HepG2 (cell line): ENCODE measurements around the gene MLLT11.

Source experiments
- CEBPG ChIP-seq: IDR thresholded peaks from 2 replicates; pipeline ENCODE4 v1.6.1; 2016
- HIVEP1 ChIP-seq: sonication (generic); formaldehyde crosslinking; IDR thresholded peaks from 2 replicates; pipeline ENCODE4 v1.4.0; 2020; ENCODE audit warnings: mild to moderate bottlenecking, missing genetic modification reagents
- IKZF1 ChIP-seq: fragments of 450-650 bp; IDR thresholded peaks from 2 replicates; pipeline ENCODE4 v1.7.1; 2016
- POLR2A ChIP-seq, 2 experiments: IDR thresholded peaks; 2 replicates each; pipeline ENCODE4 v1.6.1; 2011; ENCODE audit warnings: low read depth in 2 of 2, low read length in 2 of 2, mild to moderate bottlenecking in 1 of 2, moderate library complexity in 1 of 2; ENCODE audit not compliant: insufficient read depth in 1 of 2
- PRDM10 ChIP-seq: sonication (generic); formaldehyde crosslinking; IDR thresholded peaks from 2 replicates; pipeline ENCODE4 v1.4.0; 2020; ENCODE audit warnings: low read depth, missing genetic modification reagents
- SMAD3 ChIP-seq: sonication (generic); formaldehyde crosslinking; IDR thresholded peaks from 2 replicates; pipeline ENCODE4 v1.4.0; 2020; ENCODE audit warnings: missing genetic modification reagents
- ZNF296 ChIP-seq: sonication (generic); formaldehyde crosslinking; conservative IDR thresholded peaks from 2 replicates; pipeline ENCODE4 v1.5.0; 2020; ENCODE audit warnings: mild to moderate bottlenecking, missing genetic modification reagents
- ZNF569 ChIP-seq: sonication (generic); formaldehyde crosslinking; IDR thresholded peaks from 2 replicates; pipeline ENCODE4 v1.5.0; 2020; ENCODE audit warnings: mild to moderate bottlenecking, missing genetic modification reagents, moderate library complexity, borderline replicate concordance
- ZNF792 ChIP-seq: IDR thresholded peaks from 2 replicates; pipeline ENCODE4 v1.6.1; 2016
- TF ChIP-seq, protein P1 (sequence below): sonication (generic); formaldehyde crosslinking; IDR thresholded peaks from 2 replicates; pipeline ENCODE4 v1.5.1; 2020; ENCODE audit warnings: missing genetic modification reagents, mild to moderate bottlenecking, borderline replicate concordance
- TF ChIP-seq, protein P2 (sequence below): sonication (generic); formaldehyde crosslinking; IDR thresholded peaks from 2 replicates; pipeline ENCODE4 v1.5.0; 2020; ENCODE audit warnings: mild to moderate bottlenecking, missing genetic modification reagents, moderate library complexity

- TF ChIP-seq, protein P1, sequence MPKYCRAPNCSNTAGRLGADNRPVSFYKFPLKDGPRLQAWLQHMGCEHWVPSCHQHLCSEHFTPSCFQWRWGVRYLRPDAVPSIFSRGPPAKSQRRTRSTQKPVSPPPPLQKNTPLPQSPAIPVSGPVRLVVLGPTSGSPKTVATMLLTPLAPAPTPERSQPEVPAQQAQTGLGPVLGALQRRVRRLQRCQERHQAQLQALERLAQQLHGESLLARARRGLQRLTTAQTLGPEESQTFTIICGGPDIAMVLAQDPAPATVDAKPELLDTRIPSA (CRISPR knock-in tag), result no peak
- TF ChIP-seq CEBPG, result no peak
- TF ChIP-seq IKZF1, result no peak
- TF ChIP-seq ZNF569, result no peak
- TF ChIP-seq, protein P2, sequence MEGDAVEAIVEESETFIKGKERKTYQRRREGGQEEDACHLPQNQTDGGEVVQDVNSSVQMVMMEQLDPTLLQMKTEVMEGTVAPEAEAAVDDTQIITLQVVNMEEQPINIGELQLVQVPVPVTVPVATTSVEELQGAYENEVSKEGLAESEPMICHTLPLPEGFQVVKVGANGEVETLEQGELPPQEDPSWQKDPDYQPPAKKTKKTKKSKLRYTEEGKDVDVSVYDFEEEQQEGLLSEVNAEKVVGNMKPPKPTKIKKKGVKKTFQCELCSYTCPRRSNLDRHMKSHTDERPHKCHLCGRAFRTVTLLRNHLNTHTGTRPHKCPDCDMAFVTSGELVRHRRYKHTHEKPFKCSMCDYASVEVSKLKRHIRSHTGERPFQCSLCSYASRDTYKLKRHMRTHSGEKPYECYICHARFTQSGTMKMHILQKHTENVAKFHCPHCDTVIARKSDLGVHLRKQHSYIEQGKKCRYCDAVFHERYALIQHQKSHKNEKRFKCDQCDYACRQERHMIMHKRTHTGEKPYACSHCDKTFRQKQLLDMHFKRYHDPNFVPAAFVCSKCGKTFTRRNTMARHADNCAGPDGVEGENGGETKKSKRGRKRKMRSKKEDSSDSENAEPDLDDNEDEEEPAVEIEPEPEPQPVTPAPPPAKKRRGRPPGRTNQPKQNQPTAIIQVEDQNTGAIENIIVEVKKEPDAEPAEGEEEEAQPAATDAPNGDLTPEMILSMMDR (CRISPR knock-in tag), result no peak
- TF ChIP-seq POLR2A (IDR thresholded peaks at IDR 0.05; ENCODE audit: insufficient read depth in 1 of 2, low read depth in 2 of 2, low read length in 2 of 2), result no peak
- TF ChIP-seq HIVEP1 (CRISPR knock-in tag), result no peak
- TF ChIP-seq PRDM10, result no peak
- TF ChIP-seq ZNF792 (CRISPR knock-in tag), result no peak
- TF ChIP-seq SMAD3 (CRISPR knock-in tag), result no peak
- TF ChIP-seq ZNF296 (CRISPR knock-in tag), result no peak
These were observed 8.7 kb upstream of the MLLT11 start for GRCh38 chr1:151051356-151052009.
